Measurements from ENCODE around the gene FCN1. TPM values are rescaled to one million over a fixed set of nuclear protein-coding genes. Genes with fewer than 3 reads are reported as not detected.

Gene FCN1
- total RNA-seq, 1 donor from 2014 or later = not detected

DNA sequence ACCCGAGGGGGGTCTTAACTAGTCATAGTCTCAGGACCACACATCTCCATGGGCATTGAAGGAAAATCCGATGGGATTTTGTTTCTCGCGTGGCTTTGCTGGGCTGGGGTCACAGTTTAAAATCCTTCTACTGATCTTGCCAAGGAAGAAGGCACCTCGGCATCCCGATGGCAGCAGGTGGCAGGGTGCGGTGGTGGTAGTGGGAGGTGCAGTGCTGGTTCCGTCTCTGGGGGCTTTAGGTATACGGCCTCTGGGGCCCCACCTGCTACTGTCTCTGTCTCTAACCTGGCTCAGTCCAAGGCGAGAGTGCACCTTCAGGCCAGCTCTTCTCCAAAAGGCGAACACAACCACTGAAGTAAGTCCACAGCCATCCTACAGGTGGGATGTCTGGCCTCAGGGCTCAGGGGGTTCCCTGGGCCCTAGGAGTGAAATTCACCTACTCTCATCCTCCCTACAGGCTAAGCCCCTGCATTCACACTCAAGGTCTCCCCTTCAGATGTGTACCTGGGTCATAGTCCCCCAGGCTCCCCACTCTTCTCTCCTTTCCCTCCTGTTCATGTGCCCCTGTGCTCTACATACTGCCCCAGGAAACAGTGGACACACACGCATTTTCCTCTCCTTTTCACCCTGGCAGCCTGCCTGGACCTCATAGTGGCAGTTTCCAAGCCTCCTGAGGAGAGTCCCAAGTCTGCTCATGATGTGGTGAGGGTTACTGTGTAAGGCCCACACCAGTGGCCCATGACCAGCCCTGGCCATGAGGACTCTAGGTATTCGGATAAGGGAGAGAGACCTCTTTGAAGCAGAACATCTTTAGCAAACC is 37.8 kb downstream of the FCN1 start:
- H3K4me3 Mint-ChIP-seq (ENCODE audit: unreplicated experiment) = no peak overlapping the region
- H3K36me3 Mint-ChIP-seq (ENCODE audit: low read depth, unreplicated experiment) = no peaks in the 10 kb centered on the region
- no peaks in the 10 kb centered on the region for H3K4me1 Mint-ChIP-seq (ENCODE audit: unreplicated experiment)
- H3K27me3 Mint-ChIP-seq (ENCODE audit: unreplicated experiment) = no peaks in the 10 kb centered on the region
- no peak overlapping the region for H3K27ac Mint-ChIP-seq (ENCODE audit: unreplicated experiment)
- TF ChIP-seq, protein P1, sequence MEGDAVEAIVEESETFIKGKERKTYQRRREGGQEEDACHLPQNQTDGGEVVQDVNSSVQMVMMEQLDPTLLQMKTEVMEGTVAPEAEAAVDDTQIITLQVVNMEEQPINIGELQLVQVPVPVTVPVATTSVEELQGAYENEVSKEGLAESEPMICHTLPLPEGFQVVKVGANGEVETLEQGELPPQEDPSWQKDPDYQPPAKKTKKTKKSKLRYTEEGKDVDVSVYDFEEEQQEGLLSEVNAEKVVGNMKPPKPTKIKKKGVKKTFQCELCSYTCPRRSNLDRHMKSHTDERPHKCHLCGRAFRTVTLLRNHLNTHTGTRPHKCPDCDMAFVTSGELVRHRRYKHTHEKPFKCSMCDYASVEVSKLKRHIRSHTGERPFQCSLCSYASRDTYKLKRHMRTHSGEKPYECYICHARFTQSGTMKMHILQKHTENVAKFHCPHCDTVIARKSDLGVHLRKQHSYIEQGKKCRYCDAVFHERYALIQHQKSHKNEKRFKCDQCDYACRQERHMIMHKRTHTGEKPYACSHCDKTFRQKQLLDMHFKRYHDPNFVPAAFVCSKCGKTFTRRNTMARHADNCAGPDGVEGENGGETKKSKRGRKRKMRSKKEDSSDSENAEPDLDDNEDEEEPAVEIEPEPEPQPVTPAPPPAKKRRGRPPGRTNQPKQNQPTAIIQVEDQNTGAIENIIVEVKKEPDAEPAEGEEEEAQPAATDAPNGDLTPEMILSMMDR (IDR thresholded peaks at IDR 0.05; ENCODE audit: unreplicated experiment) = no peak
- no peak for DNase-seq (ENCODE audit: low spot score)
- H3K9me3 Mint-ChIP-seq (ENCODE audit: unreplicated experiment) = no peaks in the 10 kb centered on the region

DNA sequence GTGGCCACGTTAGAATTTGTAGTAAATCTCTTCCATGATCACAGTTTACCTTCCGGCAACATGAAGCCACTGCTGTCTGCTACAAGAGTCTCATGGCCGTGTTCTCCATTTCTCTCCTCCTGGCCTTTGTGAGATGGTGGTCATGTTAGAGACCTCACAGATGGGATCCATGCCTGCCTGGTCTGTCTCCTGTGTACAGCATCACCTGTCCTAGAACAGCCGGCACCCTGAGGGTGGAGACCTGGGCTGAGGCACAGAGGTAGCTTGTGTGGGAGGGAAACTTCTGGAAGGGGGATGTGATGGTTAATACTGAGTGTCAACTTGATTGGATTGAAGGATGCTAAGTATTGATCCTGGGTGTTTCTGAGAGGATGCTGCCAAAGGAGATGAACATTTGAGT is 40.2 kb downstream of the FCN1 start:
- H3K36me3 Mint-ChIP-seq (ENCODE audit: low read depth, unreplicated experiment) = no peaks in the 10 kb centered on the region
- H3K27me3 Mint-ChIP-seq (ENCODE audit: unreplicated experiment) = no peaks in the 10 kb centered on the region
- no peak overlapping the region for H3K27ac Mint-ChIP-seq (ENCODE audit: unreplicated experiment)
- H3K4me3 Mint-ChIP-seq (ENCODE audit: unreplicated experiment) = no peak overlapping the region
- TF ChIP-seq, protein P1 (IDR thresholded peaks at IDR 0.05; ENCODE audit: unreplicated experiment) = no peak
- H3K9me3 Mint-ChIP-seq (ENCODE audit: unreplicated experiment) = no peaks in the 10 kb centered on the region
- no peak for DNase-seq (ENCODE audit: low spot score)
- H3K4me1 Mint-ChIP-seq (ENCODE audit: unreplicated experiment) = no peaks in the 10 kb centered on the region

DNA sequence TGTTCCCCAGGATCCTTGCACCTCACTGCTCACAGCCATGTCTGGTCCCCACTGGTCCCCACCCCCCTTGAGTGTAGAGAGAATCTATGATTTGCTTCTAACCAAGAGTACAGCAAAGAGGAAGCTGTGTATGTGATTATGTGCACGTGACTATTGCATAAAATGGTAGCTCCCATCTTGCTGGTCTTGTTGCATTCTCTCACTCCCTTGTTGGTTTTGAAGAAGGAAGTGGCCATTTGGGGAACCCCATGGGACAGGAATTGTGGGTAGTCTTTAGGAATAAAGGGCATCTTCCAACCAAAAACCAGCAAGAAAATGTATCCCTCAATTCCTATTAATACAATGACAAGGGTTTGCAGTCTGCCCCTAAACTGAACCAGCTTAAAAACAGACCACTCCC is 42.3 kb downstream of the FCN1 start:
- Mint-ChIP-seq H3K36me3 (ENCODE audit: low read depth, unreplicated experiment) (no peaks in the 10 kb centered on the region), H3K4me1 (ENCODE audit: unreplicated experiment) (no peaks in the 10 kb centered on the region), H3K27ac (ENCODE audit: unreplicated experiment) (no peak overlapping the region), H3K27me3 (ENCODE audit: unreplicated experiment) (peaks cover 3% of the 10 kb centered on the region), H3K9me3 (ENCODE audit: unreplicated experiment) (no peaks in the 10 kb centered on the region), H3K4me3 (ENCODE audit: unreplicated experiment) (no peak overlapping the region)
- TF ChIP-seq, protein P1 (IDR thresholded peaks at IDR 0.05; ENCODE audit: unreplicated experiment) = no peak
- no peak for DNase-seq (ENCODE audit: low spot score)

DNA sequence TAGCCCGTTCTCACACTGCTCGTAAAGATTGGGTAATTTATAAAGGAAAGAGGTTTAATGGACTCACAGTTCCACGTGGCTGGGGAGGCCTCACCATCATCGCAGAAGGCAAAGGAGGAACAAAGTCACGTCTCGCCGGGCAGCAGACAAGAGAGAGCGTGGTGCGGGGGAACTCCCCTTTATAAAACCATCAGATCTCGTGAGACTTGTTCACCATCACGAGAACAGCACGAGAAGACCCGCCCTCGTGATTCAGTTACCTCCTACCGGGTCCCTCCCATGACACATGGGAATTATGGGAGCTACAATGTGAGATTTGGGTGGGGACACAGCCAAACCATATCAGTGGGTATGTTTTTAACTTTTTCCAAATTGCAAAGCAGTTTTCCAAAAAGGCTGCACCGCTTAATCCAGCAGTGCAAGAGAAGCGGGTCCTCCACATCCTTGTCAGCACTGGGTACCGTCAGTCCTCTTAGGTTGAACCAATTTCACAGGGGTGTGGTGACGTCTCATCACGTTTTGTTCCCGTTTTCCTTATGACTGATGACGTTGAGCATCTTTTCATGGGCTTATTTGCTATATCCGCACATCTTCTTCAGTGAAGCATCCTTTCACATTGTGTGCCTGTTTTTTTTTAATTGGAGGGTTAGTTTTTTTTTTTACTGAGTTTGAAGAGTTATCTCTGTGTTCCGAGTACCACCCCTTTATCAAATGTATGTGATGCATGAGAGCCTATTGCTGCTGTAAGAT is 45.1 kb downstream of the FCN1 start:
- H3K4me1 Mint-ChIP-seq (ENCODE audit: unreplicated experiment) = no peaks in the 10 kb centered on the region
- H3K9me3 Mint-ChIP-seq (ENCODE audit: unreplicated experiment) = no peaks in the 10 kb centered on the region
- no peak overlapping the region for H3K27ac Mint-ChIP-seq (ENCODE audit: unreplicated experiment)
- TF ChIP-seq, protein P1 (IDR thresholded peaks at IDR 0.05; ENCODE audit: unreplicated experiment) = no peak
- no peaks in the 10 kb centered on the region for H3K36me3 Mint-ChIP-seq (ENCODE audit: low read depth, unreplicated experiment)
- DNase-seq (ENCODE audit: low spot score) = no peak
- H3K4me3 Mint-ChIP-seq (ENCODE audit: unreplicated experiment) = no peak overlapping the region
- peaks cover 3% of the 10 kb centered on the region for H3K27me3 Mint-ChIP-seq (ENCODE audit: unreplicated experiment)
